Osteocyte (in vitro differentiated cells): ENCODE measurements around the gene FGF7. TPM values are rescaled to one million over a fixed set of nuclear protein-coding genes. Genes with fewer than 3 reads are reported as not detected.
"Not testable (repeated sequence)": the region's sequence is repeated elsewhere in the genome, so short reads cannot be mapped to it uniquely, and the experiment has no call there.

Source experiments
- DNase-seq: peaks from one replicate; pipeline ENCODE4 v3.0.0; 2021; ENCODE audit warnings: mixed read lengths; ENCODE audit not compliant: unreplicated experiment; ENCODE audit errors: extremely low spot score
- H3K27ac Mint-ChIP-seq: one replicate; pipeline ENCODE4 v1.8.0; 2021; ENCODE audit warnings: mild to moderate bottlenecking, mixed read lengths; ENCODE audit not compliant: unreplicated experiment
- H3K27me3 Mint-ChIP-seq: one replicate; pipeline ENCODE4 v1.8.0; 2021; ENCODE audit warnings: mixed read lengths; ENCODE audit not compliant: unreplicated experiment
- H3K36me3 Mint-ChIP-seq: one replicate; pipeline ENCODE4 v1.8.0; 2021; ENCODE audit warnings: mixed read lengths; ENCODE audit not compliant: unreplicated experiment
- H3K4me1 Mint-ChIP-seq: one replicate; pipeline ENCODE4 v1.8.0; 2021; ENCODE audit warnings: mixed read lengths; ENCODE audit not compliant: unreplicated experiment
- H3K4me3 Mint-ChIP-seq: one replicate; pipeline ENCODE4 v1.8.0; 2021; ENCODE audit warnings: mild to moderate bottlenecking, moderate library complexity, mixed read lengths; ENCODE audit not compliant: unreplicated experiment
- H3K9me3 Mint-ChIP-seq: one replicate; pipeline ENCODE4 v1.8.0; 2021; ENCODE audit warnings: mixed read lengths; ENCODE audit not compliant: unreplicated experiment
- total RNA-seq: library from RNA; stranded (reverse); gene quantifications from 2 replicates; pipeline ENCODE4 v1.2.1, GENCODE V29; 2021
- TF ChIP-seq, protein P1 (sequence below): fragments of 200-600 bp; sonication (generic); IDR thresholded peaks from 2 replicates; pipeline ENCODE4 v1.5.0; 2021; ENCODE audit warnings: antibody characterized with exemption, mild to moderate bottlenecking, moderate library complexity

The FGF7 gene
- total RNA-seq, 1 donor from 2014 or later, result 0.32 TPM

DNA sequence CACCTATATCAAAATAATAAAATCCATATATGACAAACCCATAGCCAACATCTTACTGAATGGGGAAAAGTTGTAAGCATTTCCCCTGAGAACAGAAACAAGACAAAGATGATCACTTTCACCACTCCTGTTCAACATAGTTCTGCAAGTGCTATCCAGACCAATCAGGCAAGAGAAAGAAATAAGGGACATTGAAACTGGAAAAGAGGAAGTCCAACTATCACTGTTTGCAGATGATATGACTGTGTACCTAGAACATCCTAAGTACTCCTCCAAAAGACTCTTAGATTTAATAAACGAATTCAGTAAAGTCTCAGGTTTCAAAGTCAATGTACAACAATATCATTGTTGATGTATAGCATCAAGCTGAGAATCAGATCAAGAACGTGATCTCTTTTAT is 35.6 kb upstream of the FGF7 start:
- Mint-ChIP-seq H3K27me3 (peaks cover 32% of the 10 kb centered on the region), H3K27ac (no peak overlapping the region), H3K9me3 (no peaks in the 10 kb centered on the region), H3K36me3 (no peaks in the 10 kb centered on the region), H3K4me3 (no peak overlapping the region), H3K4me1 (peaks cover 4% of the 10 kb centered on the region)
- no peak for DNase-seq
- TF ChIP-seq, protein P1, sequence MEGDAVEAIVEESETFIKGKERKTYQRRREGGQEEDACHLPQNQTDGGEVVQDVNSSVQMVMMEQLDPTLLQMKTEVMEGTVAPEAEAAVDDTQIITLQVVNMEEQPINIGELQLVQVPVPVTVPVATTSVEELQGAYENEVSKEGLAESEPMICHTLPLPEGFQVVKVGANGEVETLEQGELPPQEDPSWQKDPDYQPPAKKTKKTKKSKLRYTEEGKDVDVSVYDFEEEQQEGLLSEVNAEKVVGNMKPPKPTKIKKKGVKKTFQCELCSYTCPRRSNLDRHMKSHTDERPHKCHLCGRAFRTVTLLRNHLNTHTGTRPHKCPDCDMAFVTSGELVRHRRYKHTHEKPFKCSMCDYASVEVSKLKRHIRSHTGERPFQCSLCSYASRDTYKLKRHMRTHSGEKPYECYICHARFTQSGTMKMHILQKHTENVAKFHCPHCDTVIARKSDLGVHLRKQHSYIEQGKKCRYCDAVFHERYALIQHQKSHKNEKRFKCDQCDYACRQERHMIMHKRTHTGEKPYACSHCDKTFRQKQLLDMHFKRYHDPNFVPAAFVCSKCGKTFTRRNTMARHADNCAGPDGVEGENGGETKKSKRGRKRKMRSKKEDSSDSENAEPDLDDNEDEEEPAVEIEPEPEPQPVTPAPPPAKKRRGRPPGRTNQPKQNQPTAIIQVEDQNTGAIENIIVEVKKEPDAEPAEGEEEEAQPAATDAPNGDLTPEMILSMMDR, result no peak

DNA sequence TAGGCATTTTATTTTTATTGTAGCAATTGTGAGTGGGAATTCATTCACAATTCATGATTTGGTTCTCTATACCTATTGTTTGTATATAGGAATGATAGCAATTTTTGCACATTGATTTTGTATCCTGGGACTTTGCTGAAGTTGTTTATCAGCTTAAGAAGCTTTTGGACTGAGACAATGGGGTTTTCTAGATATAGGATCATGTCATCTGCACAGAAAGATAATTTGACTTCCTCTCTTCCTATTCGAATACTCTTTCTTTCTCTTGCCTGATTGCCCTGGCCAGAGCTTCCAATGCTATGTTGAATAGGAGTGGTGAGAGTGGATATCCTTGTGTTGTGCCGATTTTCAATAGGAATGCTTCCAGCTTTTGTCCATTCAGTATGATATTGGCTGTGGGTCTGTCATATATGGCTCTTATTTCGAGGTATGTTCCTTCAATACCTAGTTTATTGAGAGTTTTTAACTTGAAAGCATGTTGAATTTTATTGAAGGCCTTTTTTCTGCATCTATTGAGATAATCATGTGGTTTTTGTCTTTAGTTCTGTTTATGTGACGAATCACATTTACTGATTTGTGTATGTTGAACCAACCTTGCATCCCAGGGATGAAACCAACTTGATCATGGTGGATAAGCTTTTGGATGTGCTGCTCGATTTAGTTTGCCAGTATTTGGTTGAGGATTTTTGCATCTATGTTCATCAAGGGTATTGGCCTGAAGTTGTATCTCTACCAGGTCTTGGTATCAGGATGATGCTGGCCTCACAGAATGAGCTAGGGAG is 20.3 kb upstream of the FGF7 start:
- H3K27me3 Mint-ChIP-seq, result peaks cover 35% of the 10 kb centered on the region
- H3K9me3 Mint-ChIP-seq, H3K36me3 Mint-ChIP-seq, DNase-seq, H3K27ac Mint-ChIP-seq, H3K4me1 Mint-ChIP-seq, H3K4me3 Mint-ChIP-seq: not testable (repeated sequence)

DNA sequence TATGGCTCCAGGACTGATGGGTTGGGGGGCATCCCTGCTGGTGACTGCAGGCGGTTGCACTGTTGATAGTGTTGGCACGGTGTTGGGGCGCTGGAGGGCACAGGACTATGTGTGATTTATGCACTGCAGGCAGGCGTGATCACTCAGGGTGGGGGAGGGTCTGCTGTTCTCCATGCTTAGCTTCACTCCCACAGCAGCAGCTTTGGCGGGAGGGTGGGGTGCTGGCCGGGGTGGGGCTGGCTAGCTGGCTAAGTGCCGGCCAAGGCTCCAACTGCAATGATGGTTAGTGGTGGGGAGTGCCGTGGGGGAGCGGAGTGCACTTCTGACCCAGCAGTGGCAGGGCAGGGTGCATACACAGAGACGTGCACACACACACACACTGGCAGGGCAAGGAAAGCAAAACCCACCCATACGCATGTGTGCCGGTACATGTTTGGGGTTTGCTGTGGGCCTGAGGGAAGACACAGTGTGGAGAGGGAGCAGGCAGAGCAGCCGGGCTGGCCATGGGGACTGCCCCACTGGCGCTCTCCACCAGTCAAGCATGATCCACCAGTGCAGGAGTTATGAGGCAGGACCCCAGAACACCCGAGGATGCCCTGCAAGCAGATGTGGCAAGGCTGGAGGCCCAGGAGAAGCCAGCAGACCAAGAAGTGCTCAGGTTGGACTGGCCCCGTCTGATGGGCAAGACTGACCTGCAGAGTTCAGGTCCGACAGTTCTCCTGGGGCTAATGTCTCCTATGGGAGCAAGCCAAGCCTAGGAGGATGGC is 16.5 kb upstream of the FGF7 start:
- no peak for DNase-seq
- no peak overlapping the region for H3K27ac Mint-ChIP-seq
- peaks cover 50% of the 10 kb centered on the region for H3K27me3 Mint-ChIP-seq
- TF ChIP-seq, protein P1, result no peak
- peaks cover 6% of the 10 kb centered on the region for H3K9me3 Mint-ChIP-seq
- no peak overlapping the region for H3K4me3 Mint-ChIP-seq
- H3K4me1 Mint-ChIP-seq, result peaks cover 2% of the 10 kb centered on the region
- H3K36me3 Mint-ChIP-seq, result peaks cover 2% of the 10 kb centered on the region

DNA sequence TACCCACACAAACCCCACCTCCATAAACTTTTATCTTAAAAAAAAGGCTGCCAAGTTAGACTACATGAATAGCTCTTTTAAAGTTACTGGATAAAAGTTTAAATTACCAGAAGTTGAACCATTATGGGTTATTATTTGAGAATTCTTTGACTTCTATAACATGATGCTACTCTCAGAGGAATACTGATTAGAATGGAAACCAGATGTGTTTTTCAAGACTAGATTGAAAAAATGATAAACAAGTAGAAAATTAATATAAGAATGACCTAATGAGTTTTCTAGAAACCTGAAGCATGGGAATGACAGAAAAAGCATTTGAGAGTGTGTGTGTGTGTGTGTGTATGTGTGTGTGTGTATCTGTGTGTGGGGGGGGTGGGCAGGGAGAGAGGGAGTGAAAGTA is 12.4 kb upstream of the FGF7 start:
- Mint-ChIP-seq H3K4me1 (peaks cover 10% of the 10 kb centered on the region), H3K4me3 (no peak overlapping the region), H3K27ac (no peak overlapping the region), H3K9me3 (no peaks in the 10 kb centered on the region), H3K27me3 (peaks cover 18% of the 10 kb centered on the region), H3K36me3 (peaks cover 2% of the 10 kb centered on the region)
- TF ChIP-seq, protein P1, result no peak
- DNase-seq, result no peak

DNA sequence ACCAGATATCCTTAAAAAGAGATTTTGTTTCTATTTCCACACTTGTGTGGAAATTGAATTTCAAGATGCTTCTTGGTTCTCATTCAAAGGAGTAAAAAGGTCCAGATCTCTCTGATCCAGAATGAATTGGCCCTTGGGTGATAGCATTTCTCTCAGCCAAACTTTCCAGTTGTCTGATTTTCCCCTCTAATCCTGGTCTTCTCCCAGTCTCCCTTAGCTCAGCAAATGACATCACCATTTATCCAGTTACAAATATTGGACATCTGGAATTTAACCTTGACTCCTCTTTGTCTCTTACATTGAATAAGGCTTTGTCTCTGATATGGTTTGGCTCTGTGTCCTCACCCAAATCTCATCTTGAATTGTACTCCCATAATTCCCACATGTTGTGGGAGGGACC is 10.2 kb upstream of the FGF7 start:
- Mint-ChIP-seq H3K36me3 (peaks cover 2% of the 10 kb centered on the region), H3K4me3 (no peak overlapping the region), H3K9me3 (no peaks in the 10 kb centered on the region), H3K27me3 (peaks cover 14% of the 10 kb centered on the region), H3K27ac (no peak overlapping the region), H3K4me1 (peaks cover 16% of the 10 kb centered on the region)
- no peak for DNase-seq
- TF ChIP-seq, protein P1, result no peak
